Measurements from ENCODE around the gene MESD.
A peak's percentile ranks its signal among the peaks of the same experiment; 100 is the strongest.

MESD gene

DNA sequence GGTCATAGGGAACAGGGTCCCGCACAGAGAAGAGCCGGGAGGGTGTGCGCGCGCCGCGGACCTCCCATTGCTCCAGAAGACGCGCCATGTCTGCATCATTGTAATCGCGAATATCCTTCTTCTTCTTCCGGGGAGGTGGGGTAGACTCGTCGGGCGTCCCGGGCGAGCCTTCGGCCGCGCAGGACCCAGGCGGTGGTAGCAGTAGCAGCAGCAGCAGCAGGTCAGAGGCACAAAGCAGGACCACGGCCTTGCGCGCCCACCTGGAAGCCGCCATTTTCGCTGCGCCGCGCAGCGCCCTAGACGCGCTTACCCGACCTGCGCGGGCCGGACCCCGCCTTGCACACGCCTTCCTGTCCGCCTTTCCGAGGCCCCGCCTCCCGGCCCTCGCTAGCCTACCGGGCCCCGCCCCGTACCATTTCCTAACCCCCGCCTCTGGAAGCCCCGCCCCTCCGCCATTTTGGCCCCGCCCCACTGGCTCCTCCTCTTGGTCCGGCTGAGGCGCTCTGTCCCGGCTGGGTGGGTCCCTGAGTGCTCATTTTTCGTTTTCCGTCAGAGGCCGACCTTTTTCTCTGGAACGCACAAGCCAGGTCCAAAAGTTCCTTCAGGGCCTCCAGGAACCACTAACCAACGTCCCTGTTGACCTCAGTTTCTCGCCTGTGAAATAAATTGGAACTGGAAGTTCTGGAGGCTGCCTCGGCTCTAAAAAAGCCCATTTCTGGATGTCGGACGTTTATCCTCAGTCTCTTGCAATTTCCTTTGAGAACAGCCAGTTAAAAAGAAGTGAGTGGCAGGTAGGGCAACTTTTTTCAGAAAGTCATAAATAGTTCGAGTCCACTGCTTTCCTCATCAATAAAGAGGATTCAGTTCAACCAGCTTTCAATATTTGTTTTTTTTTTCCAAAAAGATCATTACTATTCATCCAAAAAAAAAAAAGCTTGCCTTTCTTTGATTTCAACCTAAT is at the start of gene MESD:
TSS of gene MESD (minus strand) at position 302 of the 961 bp plus-strand sequence. CDS start at position 274, 28 bp downstream.
- Histone ChIP-seq H3K4me3 (ENCODE audit: low read depth in 1 of 2, low read length in 2 of 2) (peak within 1 kb of the TSS; percentile 88 to 95), H3K9me3 (ENCODE audit: control insufficient read depth in 1 of 2, low read length in 2 of 2) (no peaks in the 10 kb centered on the region), H3K4me1 (ENCODE audit: control insufficient read depth in 1 of 2, insufficient read depth in 2 of 2, low read length in 2 of 2) (peaks cover 14 to 20% of the 10 kb centered on the region in 2 donors), H3K27ac (ENCODE audit: low read depth, low read length) (peak within 1 kb of the TSS; percentile 76), H3K36me3 (ENCODE audit: control insufficient read depth in 1 of 2, insufficient read depth in 2 of 2, low read length in 2 of 2) (no peaks in the 10 kb centered on the region), H3K27me3 (ENCODE audit: control insufficient read depth in 1 of 2, insufficient read depth in 2 of 2, low read length in 2 of 2) (no peaks in the 10 kb centered on the region), H3K9ac (ENCODE audit: low read depth in 1 of 2, low read length in 2 of 2) (peak within 1 kb of the TSS; percentile 83 to 85)

DNA sequence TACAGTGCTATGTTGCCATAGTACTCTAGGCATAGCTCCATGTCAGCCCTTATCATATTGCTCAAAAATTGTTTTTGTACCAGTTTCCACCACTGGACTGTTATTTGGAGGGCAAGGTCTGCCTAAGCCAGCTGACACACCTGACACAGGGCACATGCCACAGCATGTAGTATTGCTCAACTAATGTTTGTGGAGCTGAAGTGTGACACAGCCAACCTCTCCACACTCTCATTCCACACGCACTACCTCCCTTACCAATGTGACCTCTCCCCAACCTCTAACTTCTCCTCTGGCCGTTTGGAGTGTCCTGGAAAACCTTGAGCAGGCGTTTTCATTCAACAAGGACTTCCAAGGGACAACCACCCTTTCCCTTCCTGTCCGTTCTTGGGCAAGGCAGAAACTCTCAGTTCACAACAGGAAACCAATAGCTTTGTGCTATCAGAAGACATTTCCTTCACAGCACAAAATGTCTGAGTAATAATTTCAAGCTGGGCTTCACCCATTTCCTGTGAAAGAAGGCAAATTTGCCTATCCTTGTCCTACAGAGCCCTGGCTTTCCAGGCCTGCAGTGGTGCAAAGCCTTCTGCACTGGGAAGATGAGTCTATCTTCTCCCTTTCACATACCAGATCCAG is 49.5 kb upstream of the MESD start:
- no peaks in the 10 kb centered on the region for H3K36me3 ChIP-seq (ENCODE audit: control insufficient read depth in 1 of 2, insufficient read depth in 2 of 2, low read length in 2 of 2)
- no peak overlapping the region for H3K27ac ChIP-seq (ENCODE audit: low read depth, low read length)
- no peaks in the 10 kb centered on the region for H3K27me3 ChIP-seq (ENCODE audit: control insufficient read depth in 1 of 2, insufficient read depth in 2 of 2, low read length in 2 of 2)
- H3K9me3 ChIP-seq (ENCODE audit: control insufficient read depth in 1 of 2, low read length in 2 of 2), result no peaks in the 10 kb centered on the region
- H3K4me3 ChIP-seq (ENCODE audit: low read depth in 1 of 2, low read length in 2 of 2), result no peak overlapping the region
- no peak overlapping the region for H3K9ac ChIP-seq (ENCODE audit: low read depth in 1 of 2, low read length in 2 of 2)
- H3K4me1 ChIP-seq (ENCODE audit: control insufficient read depth in 1 of 2, insufficient read depth in 2 of 2, low read length in 2 of 2), result peaks cover 8 to 14% of the 10 kb centered on the region in 2 donors

DNA sequence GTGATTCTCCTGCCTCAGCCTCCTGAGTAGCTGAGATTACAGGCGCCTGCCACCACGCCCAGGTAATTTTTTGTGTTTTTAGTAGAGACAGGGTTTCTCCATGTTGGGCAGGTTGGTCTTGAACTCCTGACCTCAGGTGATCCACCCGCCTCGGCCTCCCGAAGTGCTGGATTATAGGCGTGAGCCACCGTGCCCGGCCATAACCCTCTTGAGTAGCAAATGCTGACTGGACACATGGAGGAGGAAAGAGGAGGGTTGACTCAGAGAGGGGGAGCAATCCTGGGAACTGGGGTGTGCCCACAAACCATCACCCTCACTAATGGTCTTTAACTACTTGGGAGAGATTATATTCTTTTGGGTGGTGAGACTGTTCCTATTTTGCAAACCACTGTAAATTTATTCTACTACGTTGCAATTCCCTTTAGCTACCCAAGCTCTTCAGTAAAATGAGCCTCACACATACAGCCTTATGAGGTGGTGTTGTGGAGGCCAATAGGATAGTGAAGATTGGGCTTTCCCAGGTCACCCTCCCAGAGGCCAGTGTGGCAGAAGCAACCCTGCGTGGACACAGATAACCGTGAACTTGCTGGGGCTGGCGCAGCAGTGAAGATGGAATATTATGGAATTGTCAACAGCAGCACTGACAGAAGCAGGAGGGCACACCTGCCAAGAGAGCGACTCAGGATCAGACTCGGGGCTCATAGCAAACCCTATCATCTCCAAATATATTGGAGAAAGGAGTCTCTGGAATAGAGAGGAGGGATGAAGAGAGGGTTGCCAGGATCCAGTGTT is 48.5 kb upstream of the MESD start:
- Histone ChIP-seq H3K9me3 (ENCODE audit: control insufficient read depth in 1 of 2, low read length in 2 of 2) (no peaks in the 10 kb centered on the region), H3K4me1 (ENCODE audit: control insufficient read depth in 1 of 2, insufficient read depth in 2 of 2, low read length in 2 of 2) (peaks cover 11 to 14% of the 10 kb centered on the region in 2 donors), H3K27ac (ENCODE audit: low read depth, low read length) (no peak overlapping the region), H3K9ac (ENCODE audit: low read depth in 1 of 2, low read length in 2 of 2) (no peak overlapping the region), H3K4me3 (ENCODE audit: low read depth in 1 of 2, low read length in 2 of 2) (no peak overlapping the region), H3K27me3 (ENCODE audit: control insufficient read depth in 1 of 2, insufficient read depth in 2 of 2, low read length in 2 of 2) (no peaks in the 10 kb centered on the region), H3K36me3 (ENCODE audit: control insufficient read depth in 1 of 2, insufficient read depth in 2 of 2, low read length in 2 of 2) (no peaks in the 10 kb centered on the region)

DNA sequence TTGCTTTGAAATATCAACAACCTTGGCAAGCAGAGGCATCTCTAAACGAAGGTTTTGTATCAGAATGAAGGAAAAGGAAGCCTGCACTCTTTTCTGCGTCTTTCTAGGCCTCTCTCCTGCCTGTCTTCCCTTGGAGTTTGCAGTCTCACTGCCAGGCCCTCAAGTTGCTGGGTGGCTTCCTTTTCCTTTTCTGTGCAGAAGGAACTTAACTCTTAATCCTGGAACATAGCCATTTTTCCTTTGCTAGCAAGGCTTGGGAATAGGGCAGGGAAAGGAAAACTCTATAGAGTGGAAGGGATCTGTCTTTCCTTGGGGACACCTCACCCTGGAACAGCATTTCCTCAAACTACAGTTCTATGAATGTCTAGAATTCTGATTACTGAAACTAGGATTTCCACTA is 43.9 kb upstream of the MESD start:
- Histone ChIP-seq H3K36me3 (ENCODE audit: control insufficient read depth in 1 of 2, insufficient read depth in 2 of 2, low read length in 2 of 2) (no peaks in the 10 kb centered on the region), H3K9ac (ENCODE audit: low read depth in 1 of 2, low read length in 2 of 2) (no peak overlapping the region), H3K9me3 (ENCODE audit: control insufficient read depth in 1 of 2, low read length in 2 of 2) (peaks cover 0 to 3% of the 10 kb centered on the region in 2 donors), H3K4me3 (ENCODE audit: low read depth in 1 of 2, low read length in 2 of 2) (no peak overlapping the region), H3K27me3 (ENCODE audit: control insufficient read depth in 1 of 2, insufficient read depth in 2 of 2, low read length in 2 of 2) (no peaks in the 10 kb centered on the region), H3K27ac (ENCODE audit: low read depth, low read length) (no peak overlapping the region), H3K4me1 (ENCODE audit: control insufficient read depth in 1 of 2, insufficient read depth in 2 of 2, low read length in 2 of 2) (peaks cover 3 to 12% of the 10 kb centered on the region in 2 donors)

DNA sequence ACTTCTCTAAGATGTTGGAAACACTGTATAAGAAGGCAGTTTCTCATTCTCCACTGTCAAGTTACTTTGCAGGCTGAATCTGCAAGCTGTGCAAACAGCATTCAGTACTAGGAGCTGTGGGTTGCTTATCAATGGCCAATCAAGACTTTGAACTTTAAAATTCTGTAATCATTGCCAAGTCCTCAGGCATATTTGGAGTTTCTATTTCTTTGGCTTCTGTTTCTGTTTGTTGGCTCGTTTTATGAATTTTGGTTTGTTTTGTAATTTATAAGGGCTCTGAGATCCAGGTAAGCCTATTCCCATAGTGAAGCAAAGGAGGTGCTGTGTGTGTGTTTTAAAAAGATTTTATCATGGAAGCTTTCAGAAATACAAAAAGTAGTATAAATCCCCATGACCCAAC is 43.2 kb upstream of the MESD start:
- Histone ChIP-seq H3K27ac (ENCODE audit: low read depth, low read length) (no peak overlapping the region), H3K9ac (ENCODE audit: low read depth in 1 of 2, low read length in 2 of 2) (no peak overlapping the region), H3K36me3 (ENCODE audit: control insufficient read depth in 1 of 2, insufficient read depth in 2 of 2, low read length in 2 of 2) (no peaks in the 10 kb centered on the region)

DNA sequence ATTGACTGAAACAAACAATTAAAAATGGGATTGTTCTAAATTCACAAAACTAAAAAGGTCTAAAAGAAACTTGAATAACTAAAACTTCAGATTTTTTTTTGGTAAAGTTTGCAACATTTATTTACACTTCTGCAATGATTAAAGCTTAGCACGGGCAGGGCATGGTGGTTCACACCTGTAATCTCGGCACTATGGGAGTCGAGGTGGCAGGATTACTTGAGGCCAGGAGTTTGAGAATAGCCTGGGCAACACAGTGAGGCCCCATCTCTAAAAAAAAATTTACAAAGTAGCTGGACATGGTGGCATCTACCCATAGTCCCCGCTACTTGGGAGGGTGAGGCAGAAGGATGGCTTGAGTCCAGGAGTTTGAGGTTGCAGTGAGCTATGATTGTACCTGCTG is 42.7 kb upstream of the MESD start:
- H3K4me1 ChIP-seq (ENCODE audit: control insufficient read depth in 1 of 2, insufficient read depth in 2 of 2, low read length in 2 of 2), result peaks cover 3 to 9% of the 10 kb centered on the region in 2 donors
- no peaks in the 10 kb centered on the region for H3K27me3 ChIP-seq (ENCODE audit: control insufficient read depth in 1 of 2, insufficient read depth in 2 of 2, low read length in 2 of 2)
- H3K27ac ChIP-seq (ENCODE audit: low read depth, low read length), result no peak overlapping the region
- H3K9ac ChIP-seq (ENCODE audit: low read depth in 1 of 2, low read length in 2 of 2), result no peak overlapping the region
- H3K36me3 ChIP-seq (ENCODE audit: control insufficient read depth in 1 of 2, insufficient read depth in 2 of 2, low read length in 2 of 2), result no peaks in the 10 kb centered on the region
- H3K9me3 ChIP-seq (ENCODE audit: control insufficient read depth in 1 of 2, low read length in 2 of 2), result peaks cover 0 to 3% of the 10 kb centered on the region in 2 donors
- H3K4me3 ChIP-seq (ENCODE audit: low read depth in 1 of 2, low read length in 2 of 2), result no peak overlapping the region

More for the DNA sequence above, 43.2 kb upstream of the MESD start:
- Histone ChIP-seq H3K9me3 (ENCODE audit: control insufficient read depth in 1 of 2, low read length in 2 of 2) (peaks cover 0 to 3% of the 10 kb centered on the region in 2 donors), H3K27me3 (ENCODE audit: control insufficient read depth in 1 of 2, insufficient read depth in 2 of 2, low read length in 2 of 2) (no peaks in the 10 kb centered on the region), H3K4me3 (ENCODE audit: low read depth in 1 of 2, low read length in 2 of 2) (no peak overlapping the region), H3K4me1 (ENCODE audit: control insufficient read depth in 1 of 2, insufficient read depth in 2 of 2, low read length in 2 of 2) (peaks cover 3 to 9% of the 10 kb centered on the region in 2 donors)

DNA sequence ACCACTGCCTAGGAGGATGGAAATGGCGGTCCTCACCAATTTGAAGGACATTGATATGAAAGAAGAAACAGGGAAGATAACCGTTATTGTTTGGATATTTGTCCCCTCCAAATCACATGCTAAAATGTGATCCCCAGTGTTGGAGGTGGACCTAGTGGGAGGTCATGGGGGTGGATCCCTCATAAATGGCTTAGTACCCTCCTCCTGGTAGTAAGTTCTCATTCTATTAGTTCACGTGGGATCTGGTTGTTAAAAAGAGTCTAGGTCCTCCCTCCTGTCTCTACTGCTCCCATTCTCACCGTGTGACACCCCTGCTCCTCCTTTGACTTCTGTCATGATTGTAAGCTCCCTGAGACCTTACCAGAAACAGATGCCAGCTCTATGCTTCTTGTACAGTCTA is 41.6 kb upstream of the MESD start:
- Histone ChIP-seq H3K4me3 (ENCODE audit: low read depth in 1 of 2, low read length in 2 of 2) (no peak overlapping the region), H3K27me3 (ENCODE audit: control insufficient read depth in 1 of 2, insufficient read depth in 2 of 2, low read length in 2 of 2) (no peaks in the 10 kb centered on the region), H3K9me3 (ENCODE audit: control insufficient read depth in 1 of 2, low read length in 2 of 2) (peaks cover 0 to 3% of the 10 kb centered on the region in 2 donors), H3K4me1 (ENCODE audit: control insufficient read depth in 1 of 2, insufficient read depth in 2 of 2, low read length in 2 of 2) (peaks cover 3 to 9% of the 10 kb centered on the region in 2 donors), H3K27ac (ENCODE audit: low read depth, low read length) (no peak overlapping the region), H3K36me3 (ENCODE audit: control insufficient read depth in 1 of 2, insufficient read depth in 2 of 2, low read length in 2 of 2) (no peaks in the 10 kb centered on the region), H3K9ac (ENCODE audit: low read depth in 1 of 2, low read length in 2 of 2) (no peak overlapping the region)

DNA sequence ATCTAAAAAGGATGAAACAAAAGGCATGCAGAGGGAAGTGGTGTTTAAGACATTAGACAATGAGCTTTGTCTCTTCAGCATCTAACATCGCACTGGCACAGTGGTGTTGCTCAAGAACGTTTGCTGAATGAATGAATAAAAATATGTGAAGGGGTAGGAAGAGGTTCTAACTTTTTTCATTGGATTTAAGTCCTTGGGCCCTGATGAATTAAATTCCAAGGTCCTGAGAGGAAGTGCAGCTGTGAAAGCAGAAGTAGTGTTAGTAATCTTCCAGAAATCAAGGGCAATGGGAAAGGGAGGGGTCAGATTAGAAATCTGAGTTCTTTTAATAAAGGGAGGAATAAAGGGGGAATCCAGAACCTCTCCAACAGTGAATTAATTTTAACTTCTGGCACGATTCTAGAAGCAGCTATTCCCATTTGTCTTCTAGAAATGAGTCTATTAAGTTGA is 40.7 kb upstream of the MESD start:
- Histone ChIP-seq H3K27me3 (ENCODE audit: control insufficient read depth in 1 of 2, insufficient read depth in 2 of 2, low read length in 2 of 2) (no peaks in the 10 kb centered on the region), H3K4me1 (ENCODE audit: control insufficient read depth in 1 of 2, insufficient read depth in 2 of 2, low read length in 2 of 2) (peaks cover 3 to 9% of the 10 kb centered on the region in 2 donors), H3K36me3 (ENCODE audit: control insufficient read depth in 1 of 2, insufficient read depth in 2 of 2, low read length in 2 of 2) (no peaks in the 10 kb centered on the region), H3K9ac (ENCODE audit: low read depth in 1 of 2, low read length in 2 of 2) (no peak overlapping the region), H3K4me3 (ENCODE audit: low read depth in 1 of 2, low read length in 2 of 2) (no peak overlapping the region), H3K9me3 (ENCODE audit: control insufficient read depth in 1 of 2, low read length in 2 of 2) (peaks cover 0 to 3% of the 10 kb centered on the region in 2 donors), H3K27ac (ENCODE audit: low read depth, low read length) (no peak overlapping the region)

DNA sequence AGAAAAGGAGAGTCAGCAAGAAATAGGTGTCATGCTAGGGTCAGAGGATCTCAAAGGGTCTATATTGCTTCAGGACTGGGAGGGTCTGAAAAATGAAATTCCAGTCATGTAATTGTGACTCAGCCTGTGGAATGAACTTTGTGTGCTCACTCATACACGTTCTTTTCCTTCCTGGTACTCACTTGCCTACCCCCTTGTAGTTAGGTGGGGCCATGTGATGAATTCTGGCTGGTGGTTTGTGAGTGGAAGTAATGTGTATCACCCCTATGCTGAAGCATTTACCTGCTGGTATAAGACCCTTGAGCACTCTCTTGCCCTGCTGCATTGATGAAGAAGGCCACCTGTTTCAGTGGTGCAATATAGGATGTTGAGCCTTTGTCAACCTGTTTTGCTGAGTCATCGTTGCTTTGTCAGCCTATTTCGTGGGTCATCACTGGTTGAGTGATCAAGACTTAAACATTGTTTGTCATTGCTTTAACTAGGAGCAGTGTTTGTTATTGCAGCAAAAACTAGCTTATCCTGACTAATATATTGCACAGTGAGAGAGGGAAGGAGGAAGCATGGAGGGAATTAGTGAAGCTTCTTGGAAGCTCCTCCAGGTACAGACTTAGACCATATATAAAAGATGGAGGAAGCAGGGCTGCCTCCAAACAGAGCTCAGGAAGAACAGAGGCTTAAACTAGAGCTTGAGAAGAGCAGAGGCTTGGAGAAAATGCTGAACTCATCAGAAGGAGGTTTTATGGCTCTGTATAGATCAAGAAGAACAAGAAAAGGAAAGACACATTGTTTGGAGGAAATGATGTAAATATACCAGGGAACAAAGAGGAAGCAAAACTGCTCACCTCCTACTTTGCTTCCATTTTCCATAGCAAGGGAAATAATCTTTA is 40.0 kb upstream of the MESD start:
- no peak overlapping the region for H3K4me3 ChIP-seq (ENCODE audit: low read depth in 1 of 2, low read length in 2 of 2)
- H3K27me3 ChIP-seq (ENCODE audit: control insufficient read depth in 1 of 2, insufficient read depth in 2 of 2, low read length in 2 of 2), result no peaks in the 10 kb centered on the region
- peaks cover 0 to 3% of the 10 kb centered on the region in 2 donors for H3K9me3 ChIP-seq (ENCODE audit: control insufficient read depth in 1 of 2, low read length in 2 of 2)
- peaks cover 3 to 9% of the 10 kb centered on the region in 2 donors for H3K4me1 ChIP-seq (ENCODE audit: control insufficient read depth in 1 of 2, insufficient read depth in 2 of 2, low read length in 2 of 2)
- no peak overlapping the region for H3K9ac ChIP-seq (ENCODE audit: low read depth in 1 of 2, low read length in 2 of 2)
- H3K27ac ChIP-seq (ENCODE audit: low read depth, low read length), result no peak overlapping the region
- no peaks in the 10 kb centered on the region for H3K36me3 ChIP-seq (ENCODE audit: control insufficient read depth in 1 of 2, insufficient read depth in 2 of 2, low read length in 2 of 2)
